A549 (cell line): Measurements from ENCODE around the gene DEFB132. TPM values are rescaled to one million over a fixed set of nuclear protein-coding genes. Genes with fewer than 3 reads are reported as not detected.
A peak's percentile ranks its signal among the peaks of the same experiment; 100 is the strongest.

ENCODE experiments used
- ATAC-seq, 2 experiments: fragments of 200-7000 bp in 1 of 2; fragments of >200 bp in 1 of 2; cut with Nextera tagmentation in 1 of 2; cut with Tn5 transposase in 1 of 2; 3 replicates each; pipeline versions ENCODE4 v1.8.0 to v1.9.1; 2018 to 2020; ENCODE audit warnings: mild to moderate bottlenecking in 1 of 2, moderate library complexity in 1 of 2
- CTCF ChIA-PET: fragments of 300-600 bp; sonication (Branson Sonifier 250); formaldehyde crosslinking; extraction: SDS; loops from one replicate; lab custom pipeline; 2021; ENCODE audit warnings: antibody characterized with exemption, inconsistent platforms; lab: Yijun Ruan, JAX
- POLR2A ChIA-PET: fragments of 350-600 bp; formaldehyde crosslinking; extraction: SDS; loops from one replicate; lab custom pipeline; 2021; ENCODE audit warnings: antibody characterized with exemption, inconsistent platforms; lab: Yijun Ruan, JAX
- DNase-seq, 2 experiments: peaks; one replicate each; pipeline versions ENCODE4 v3.0.0 to v3.0.0-alpha.2; 2011 to 2016; ENCODE audit warnings: low read depth in 1 of 2, low spot score in 1 of 2
- FAIRE-seq: peaks from 2 replicates; lab custom pipeline; 2011; peaks lifted over from hg19 to GRCh38; lab: Jason Lieb, UNC
- H3K27ac ChIP-seq, 2 experiments: fragments of >200 bp; sonication (Bioruptor Twin); formaldehyde crosslinking; 3 replicates each; pipeline ENCODE4 v1.5.1; 2016 to 2017
- H3K4me1 ChIP-seq: fragments of >200 bp; sonication (Bioruptor Twin); formaldehyde crosslinking; 3 replicates; pipeline ENCODE4 v1.6.1; 2016
- H3K4me2 ChIP-seq: fragments of >200 bp; sonication (Bioruptor Twin); formaldehyde crosslinking; 3 replicates; pipeline ENCODE4 v1.6.1; 2016
- H3K4me3 ChIP-seq: fragments of >200 bp; sonication (Bioruptor Twin); formaldehyde crosslinking; 3 replicates; pipeline ENCODE4 v1.5.1; 2016
- H3K9me3 ChIP-seq: fragments of >200 bp; sonication (Bioruptor Twin); formaldehyde crosslinking; 3 replicates; pipeline ENCODE4 v1.6.1; 2016
- BHLHE40 ChIP-seq: IDR thresholded peaks from 2 replicates; pipeline ENCODE4 v1.6.1; 2012; ENCODE audit warnings: low read depth, low read length, inconsistent platforms
- CTCF ChIP-seq: fragments of >200 bp; sonication (Bioruptor Twin); formaldehyde crosslinking; IDR thresholded peaks from 3 replicates; pipeline ENCODE4 v1.5.1; 2016
- EHF ChIP-seq: fragments of 250-450 bp; sonication (Bioruptor Pico); IDR thresholded peaks from 2 replicates; pipeline ENCODE4 v1.5.0; 2020; ENCODE audit warnings: mild to moderate bottlenecking
- GATA3 ChIP-seq: IDR thresholded peaks from 2 replicates; pipeline ENCODE4 v1.6.1; 2012; ENCODE audit warnings: borderline replicate concordance
- HES2 ChIP-seq: fragments of >200 bp; sonication (Bioruptor Twin); formaldehyde crosslinking; IDR thresholded peaks from 2 replicates; pipeline ENCODE4 v1.6.1; 2016
- KDM1A ChIP-seq: fragments of 200-600 bp; sonication (generic); IDR thresholded peaks from 2 replicates; pipeline ENCODE4 v1.6.1; 2016; ENCODE audit warnings: low read depth, mild to moderate bottlenecking
- MAFK ChIP-seq: fragments of 450-650 bp; IDR thresholded peaks from 2 replicates; pipeline ENCODE4 v1.6.1; 2014; ENCODE audit not compliant: partially characterized antibody
- MAX ChIP-seq: IDR thresholded peaks from 2 replicates; pipeline ENCODE4 v1.6.1; 2012
- NFE2L2 ChIP-seq: fragments of 150-350 bp; conservative IDR thresholded peaks from 2 replicates; pipeline ENCODE4 v1.6.1; 2014; ENCODE audit warnings: low read length
- NPAS2 ChIP-seq: fragments of 250-450 bp; sonication (Bioruptor Pico); IDR thresholded peaks from 2 replicates; pipeline ENCODE4 v1.8.0; 2022; ENCODE audit warnings: mild to moderate bottlenecking, moderate library complexity, borderline replicate concordance
- POLR2AphosphoS2 ChIP-seq: conservative IDR thresholded peaks from 2 replicates; pipeline ENCODE4 v1.6.1; 2012; ENCODE audit warnings: low read length, improper control_type of control experiment, inconsistent platforms
- RARB ChIP-seq: fragments of 250-450 bp; sonication (Bioruptor Pico); IDR thresholded peaks from 2 replicates; pipeline ENCODE4 v1.8.0; 2021; ENCODE audit warnings: mild to moderate bottlenecking, moderate library complexity
- RCOR1 ChIP-seq: fragments of 150-350 bp; IDR thresholded peaks from 2 replicates; pipeline ENCODE4 v1.6.1; 2014; ENCODE audit warnings: antibody characterized with exemption, low read length, low read depth
- REST ChIP-seq: fragments of 200-600 bp; sonication (generic); IDR thresholded peaks from 2 replicates; pipeline ENCODE4 v1.6.1; 2016; ENCODE audit warnings: antibody characterized with exemption, mild to moderate bottlenecking, moderate library complexity
- RNF2 ChIP-seq: fragments of 200-600 bp; sonication (generic); IDR thresholded peaks from 2 replicates; pipeline ENCODE4 v1.6.1; 2016; ENCODE audit warnings: low read depth, mild to moderate bottlenecking, antibody characterized with exemption, moderate library complexity, borderline replicate concordance
- ZFP36 ChIP-seq: fragments of 450-650 bp; IDR thresholded peaks from 2 replicates; pipeline ENCODE4 v1.6.1; 2014; ENCODE audit warnings: borderline replicate concordance; ENCODE audit not compliant: partially characterized antibody
- ZSCAN20 ChIP-seq: fragments of 250-450 bp; sonication (Bioruptor Pico); IDR thresholded peaks from 2 replicates; pipeline ENCODE4 v1.8.0; 2022; ENCODE audit warnings: mild to moderate bottlenecking, moderate library complexity
- WGBS: methylation state at CpG from one replicate; pipeline ENCODE4 v1.1.6; 2017; ENCODE audit errors: missing lambda C conversion rate; 5-methylcytosine and 5-hydroxymethylcytosine counted together
- polyA plus RNA-seq, 4 experiments: library from polyadenylated mRNA; depleted of rRNA in 3 of 4; stranded (reverse); fragments of >200 nt; fragmentation: RNase III in 1 of 4; extraction: RNeasy Plus Mini Kit Qiagen cat#74134 plus additional on column Dnase treatment in 1 of 4; gene quantifications; 2 replicates in 3 of 4; 3 replicates in 1 of 4; pipeline ENCODE4 v1.2.3, GENCODE V29; 2011 to 2017
- TF ChIP-seq, protein P1 (sequence below): fragments of >200 bp; sonication (Bioruptor Twin); formaldehyde crosslinking; IDR thresholded peaks from 3 replicates; pipeline ENCODE4 v1.6.1; 2016
- TF ChIP-seq, protein P2 (sequence below): fragments of 250-450 bp; sonication (Bioruptor Pico); IDR thresholded peaks from 2 replicates; pipeline ENCODE4 v1.5.0; 2021; ENCODE audit warnings: mild to moderate bottlenecking, moderate library complexity, borderline replicate concordance

DEFB132 gene
- polyA plus RNA-seq, 2 of the 4 experiments (the other 2 are of a cell fraction), result not detected

GRCh38 chr20:259981-260380 is 2.5 kb downstream of the DEFB132 start:
- DNase-seq (no peak), ATAC-seq (no peak), FAIRE-seq (peak; percentile 49)
- Histone ChIP-seq H3K4me2 (no peak overlapping the region), H3K9me3 (no peaks in the 10 kb centered on the region), H3K27ac (no peak overlapping the region), H3K4me3 (no peak overlapping the region), H3K4me1 (no peaks in the 10 kb centered on the region)
- POLR2A ChIA-PET, result no interaction called here
- WGBS, result 26% methylated on average over 2 of the region's 2 CpGs
- no peak for TF ChIP-seq EHF
- TF ChIP-seq GATA3, result no peak
- no peak for TF ChIP-seq RCOR1
- TF ChIP-seq RNF2, result no peak
- TF ChIP-seq NPAS2 (CRISPR knock-in tag), result no peak
- TF ChIP-seq ZSCAN20 (CRISPR knock-in tag), result no peak
- TF ChIP-seq MAFK, result no peak
- no peak for TF ChIP-seq MAX
- TF ChIP-seq POLR2AphosphoS2, result no peak
- TF ChIP-seq RARB (CRISPR knock-in tag), result no peak
- TF ChIP-seq CTCF, result no peak
- TF ChIP-seq, protein P1, sequence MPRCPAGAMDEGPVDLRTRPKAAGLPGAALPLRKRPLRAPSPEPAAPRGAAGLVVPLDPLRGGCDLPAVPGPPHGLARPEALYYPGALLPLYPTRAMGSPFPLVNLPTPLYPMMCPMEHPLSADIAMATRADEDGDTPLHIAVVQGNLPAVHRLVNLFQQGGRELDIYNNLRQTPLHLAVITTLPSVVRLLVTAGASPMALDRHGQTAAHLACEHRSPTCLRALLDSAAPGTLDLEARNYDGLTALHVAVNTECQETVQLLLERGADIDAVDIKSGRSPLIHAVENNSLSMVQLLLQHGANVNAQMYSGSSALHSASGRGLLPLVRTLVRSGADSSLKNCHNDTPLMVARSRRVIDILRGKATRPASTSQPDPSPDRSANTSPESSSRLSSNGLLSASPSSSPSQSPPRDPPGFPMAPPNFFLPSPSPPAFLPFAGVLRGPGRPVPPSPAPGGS, result no peak
- no peak for TF ChIP-seq REST
- TF ChIP-seq HES2, result no peak
- TF ChIP-seq NFE2L2, result no peak
- TF ChIP-seq, protein P2, sequence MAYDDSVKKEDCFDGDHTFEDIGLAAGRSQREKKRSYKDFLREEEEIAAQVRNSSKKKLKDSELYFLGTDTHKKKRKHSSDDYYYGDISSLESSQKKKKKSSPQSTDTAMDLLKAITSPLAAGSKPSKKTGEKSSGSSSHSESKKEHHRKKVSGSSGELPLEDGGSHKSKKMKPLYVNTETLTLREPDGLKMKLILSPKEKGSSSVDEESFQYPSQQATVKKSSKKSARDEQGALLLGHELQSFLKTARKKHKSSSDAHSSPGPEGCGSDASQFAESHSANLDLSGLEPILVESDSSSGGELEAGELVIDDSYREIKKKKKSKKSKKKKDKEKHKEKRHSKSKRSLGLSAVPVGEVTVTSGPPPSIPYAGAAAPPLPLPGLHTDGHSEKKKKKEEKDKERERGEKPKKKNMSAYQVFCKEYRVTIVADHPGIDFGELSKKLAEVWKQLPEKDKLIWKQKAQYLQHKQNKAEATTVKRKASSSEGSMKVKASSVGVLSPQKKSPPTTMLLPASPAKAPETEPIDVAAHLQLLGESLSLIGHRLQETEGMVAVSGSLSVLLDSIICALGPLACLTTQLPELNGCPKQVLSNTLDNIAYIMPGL (CRISPR knock-in tag), result no peak
- no peak for TF ChIP-seq ZFP36
- TF ChIP-seq BHLHE40, result no peak
- no peak for TF ChIP-seq KDM1A
- CTCF ChIA-PET, result interaction anchor here (1.3 to 3.8 kb wide), 3 partner anchors 8 to 71 kb away, joined by 6 to 21 read pairs (median 8); no protein-coding TSS in a partner anchor
